Measurements from ENCODE around the gene SLC43A3.
"Not testable (repeated sequence)": the region's sequence is repeated elsewhere in the genome, so short reads cannot be mapped to it uniquely, and the experiment has no call there.

Gene SLC43A3

DNA sequence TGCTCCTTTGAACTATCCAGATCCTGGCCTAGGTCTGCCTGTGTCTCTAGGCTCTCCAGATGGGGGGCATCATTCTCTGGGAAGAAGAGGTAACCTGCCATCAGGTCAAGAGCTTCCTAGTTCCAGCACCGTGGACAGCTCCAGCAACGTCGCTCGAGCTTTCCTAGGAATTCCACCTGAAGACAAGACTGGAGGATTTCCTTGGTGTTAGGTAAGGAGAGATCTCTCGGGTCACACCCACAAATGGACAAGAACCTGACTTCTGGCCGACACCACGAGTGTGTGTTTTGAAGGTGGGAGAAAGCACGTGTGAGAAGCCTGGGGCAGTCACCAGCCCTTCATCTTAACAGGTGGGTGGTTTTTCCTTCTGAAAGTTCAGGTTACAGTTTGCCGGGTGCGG lies 47.2 kb downstream of the SLC43A3 start:
- DNase-seq (ENCODE audit: low spot score), result no peak

DNA sequence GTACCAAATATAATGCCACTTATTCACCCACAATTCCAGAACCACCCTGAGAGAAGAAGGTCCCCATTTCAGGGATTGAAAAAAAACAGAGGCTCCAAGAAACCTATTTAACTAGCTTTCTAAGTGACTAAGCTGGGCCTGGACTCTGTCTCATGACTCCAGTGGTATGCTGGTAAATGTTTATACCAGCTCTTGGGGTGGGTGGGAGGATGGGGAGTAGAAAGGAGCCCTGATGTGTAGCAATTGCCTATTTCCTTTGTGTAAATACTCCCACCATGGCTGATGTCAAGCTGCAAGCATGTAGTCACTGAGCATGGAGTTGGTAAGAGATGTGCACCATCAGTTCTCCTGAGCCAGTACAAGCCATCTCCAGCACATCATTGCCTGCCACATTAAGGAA lies 48.7 kb downstream of the SLC43A3 start:
- no peak for DNase-seq (ENCODE audit: low spot score)

- DNase-seq (ENCODE audit: low spot score), result no peak
Measured at GRCh38 chr11:57377107-57377506, 49.8 kb downstream of the SLC43A3 start.

DNA sequence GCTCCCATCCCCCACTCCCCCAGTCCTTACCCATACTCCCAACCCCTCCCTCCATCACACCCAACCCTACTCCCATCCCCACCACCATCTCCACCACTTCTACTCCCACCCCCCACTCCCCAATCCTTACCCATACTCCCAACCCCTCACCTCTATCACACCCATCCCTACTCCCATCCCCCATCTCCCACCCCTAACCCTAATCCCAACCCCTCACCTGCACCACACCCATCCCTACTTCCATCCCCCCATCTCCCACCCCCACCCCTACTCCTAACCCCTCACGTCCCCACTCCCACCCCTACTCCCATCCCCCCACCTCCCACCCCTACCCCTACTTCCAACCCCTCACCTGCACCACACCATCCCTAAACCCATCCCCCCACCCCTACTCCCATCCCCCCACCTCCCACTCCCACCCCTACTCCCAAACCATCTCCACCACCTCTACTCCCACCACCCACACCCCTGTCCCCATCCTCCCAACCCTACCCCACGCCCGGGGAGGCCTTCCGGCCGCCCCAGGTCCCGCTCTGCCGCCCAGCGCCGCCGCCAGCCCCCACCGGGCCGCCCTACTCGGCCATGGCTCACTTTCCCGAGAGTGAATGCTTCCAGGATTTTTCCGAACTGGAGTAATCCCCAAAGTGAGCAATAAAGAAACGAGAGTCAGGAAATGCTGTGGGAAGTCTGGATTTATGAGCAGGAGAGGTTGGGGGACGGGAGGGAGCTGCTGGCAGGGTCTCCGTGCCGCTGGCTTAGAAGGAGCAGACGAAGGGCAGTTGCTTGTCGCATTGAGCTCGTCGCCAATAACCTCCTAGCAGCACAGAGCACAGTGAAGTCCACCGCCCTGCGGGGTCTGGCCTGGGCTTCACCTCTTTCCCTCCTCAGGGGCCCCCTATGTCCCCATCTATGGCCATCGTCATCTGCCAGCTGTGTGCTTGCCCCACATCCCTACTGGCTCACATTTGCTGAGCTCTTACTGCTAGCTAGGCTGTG lies 50.5 kb downstream of the SLC43A3 start:
- DNase-seq (ENCODE audit: low spot score), result no peak

DNA sequence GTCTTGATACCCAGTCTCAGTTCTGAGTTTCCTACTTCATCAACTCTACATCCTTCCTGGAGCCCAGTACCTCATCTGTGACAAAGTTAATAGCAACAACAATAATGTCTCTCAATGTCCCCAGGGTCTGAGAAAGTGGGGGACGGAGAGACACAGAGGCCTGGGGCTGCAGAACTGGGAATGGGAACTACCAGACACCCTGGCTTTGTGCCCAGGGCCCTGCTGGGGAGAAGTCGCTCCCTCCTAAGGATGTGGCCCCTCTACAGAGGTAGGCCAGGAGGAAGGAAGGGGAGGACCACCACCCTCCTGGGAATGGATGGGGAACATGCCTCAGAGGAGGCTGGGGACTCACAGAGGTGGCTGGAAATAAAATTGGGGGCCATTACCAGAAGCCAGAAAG lies 51.4 kb downstream of the SLC43A3 start:
- no peak for DNase-seq (ENCODE audit: low spot score)

DNA sequence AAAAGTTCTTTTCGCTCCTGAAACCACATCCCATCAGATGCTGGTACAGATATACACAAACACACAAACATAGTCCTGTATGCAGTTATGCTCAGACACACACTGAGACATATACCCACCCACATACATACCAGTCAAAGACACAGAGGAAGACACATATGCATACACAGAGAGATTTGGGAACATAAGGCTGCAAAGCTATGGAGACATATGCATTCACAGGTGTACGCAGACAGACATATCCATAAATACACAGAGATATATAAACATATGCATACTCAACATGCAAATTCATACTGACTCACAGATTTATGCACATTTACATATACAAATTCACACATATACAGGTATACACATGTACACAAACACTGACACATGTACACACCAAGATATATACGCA lies 52.0 kb downstream of the SLC43A3 start:
- DNase-seq (ENCODE audit: low spot score), result no peak

DNA sequence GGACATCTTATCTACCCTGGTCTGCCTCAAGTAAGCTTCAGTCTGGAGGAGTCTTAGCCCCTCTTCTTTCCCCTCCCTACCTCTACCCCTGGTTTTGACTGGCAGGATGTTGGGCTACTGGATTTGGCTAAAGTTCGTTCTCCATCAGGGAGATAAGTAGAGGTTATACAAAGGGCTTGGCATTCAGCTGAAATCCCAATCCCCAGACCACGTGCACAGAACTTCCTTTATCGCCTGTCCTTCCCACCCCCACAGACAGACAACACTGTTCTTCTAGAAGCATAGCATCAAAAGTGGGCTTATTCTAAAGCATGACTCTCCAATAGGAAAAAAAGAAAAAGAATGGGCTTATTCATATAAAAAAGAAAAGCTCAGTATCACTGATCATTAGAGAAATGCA lies 53.8 kb downstream of the SLC43A3 start:
- no peak for DNase-seq (ENCODE audit: low spot score)

DNA sequence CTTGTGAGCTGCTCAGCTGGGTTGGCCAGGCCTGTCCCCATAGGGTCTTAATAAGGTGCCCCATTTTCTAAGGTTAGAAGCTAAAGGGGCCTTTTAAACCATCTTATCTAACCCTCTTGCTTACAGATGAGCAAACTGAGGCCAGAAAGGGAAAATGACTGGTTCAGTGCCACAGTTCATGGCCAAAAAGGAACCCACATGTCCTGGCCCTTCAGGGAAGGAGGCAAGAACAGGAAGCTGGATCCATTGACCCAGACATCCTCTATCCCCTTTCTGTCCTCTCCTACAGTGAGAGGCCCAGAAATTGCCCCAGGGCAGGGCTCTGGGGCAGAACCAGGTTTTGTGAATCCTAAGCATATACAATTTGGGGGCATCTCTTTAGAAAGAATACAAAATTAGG lies 56.0 kb downstream of the SLC43A3 start:
- no peak for DNase-seq (ENCODE audit: low spot score)

DNA sequence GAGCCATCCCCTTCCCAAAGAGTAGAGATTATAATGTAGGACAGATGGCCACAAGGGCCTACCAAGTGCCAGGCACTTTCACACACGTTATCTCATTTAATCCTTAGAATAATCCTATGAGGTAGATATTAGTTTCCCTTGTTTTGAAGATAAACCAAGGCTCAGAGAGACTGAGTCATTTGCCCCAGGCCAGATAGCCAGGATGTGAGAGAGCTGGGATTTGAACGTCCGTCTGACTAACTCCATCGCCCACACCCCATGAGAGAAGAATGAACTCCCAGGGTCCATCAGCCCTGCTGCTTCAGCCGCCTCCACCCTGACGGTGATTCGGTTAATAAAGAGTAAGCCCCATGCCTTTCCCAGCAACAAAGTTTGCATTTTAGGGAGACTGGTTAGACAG lies 56.7 kb downstream of the SLC43A3 start:
- no peak for DNase-seq (ENCODE audit: low spot score)

DNA sequence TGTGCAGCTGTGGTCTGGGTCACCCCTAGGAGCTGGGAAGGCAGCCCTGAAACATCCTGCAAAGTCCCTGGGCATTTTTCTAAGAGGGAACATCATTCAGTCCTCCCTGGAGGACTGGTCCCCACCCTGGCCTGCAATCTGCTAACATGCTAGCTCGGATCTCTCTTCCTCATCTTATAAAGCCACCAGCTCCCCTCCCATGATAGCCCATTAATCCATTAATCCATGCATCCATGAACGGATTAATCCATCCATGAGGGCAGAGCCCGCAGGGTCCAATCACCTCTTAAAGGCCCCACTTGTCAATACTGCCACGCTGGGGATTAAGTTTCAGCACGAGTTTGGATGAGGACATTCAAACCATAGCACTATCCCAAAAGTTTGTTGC lies 58.1 kb downstream of the SLC43A3 start:
- no peak for DNase-seq (ENCODE audit: low spot score)

DNA sequence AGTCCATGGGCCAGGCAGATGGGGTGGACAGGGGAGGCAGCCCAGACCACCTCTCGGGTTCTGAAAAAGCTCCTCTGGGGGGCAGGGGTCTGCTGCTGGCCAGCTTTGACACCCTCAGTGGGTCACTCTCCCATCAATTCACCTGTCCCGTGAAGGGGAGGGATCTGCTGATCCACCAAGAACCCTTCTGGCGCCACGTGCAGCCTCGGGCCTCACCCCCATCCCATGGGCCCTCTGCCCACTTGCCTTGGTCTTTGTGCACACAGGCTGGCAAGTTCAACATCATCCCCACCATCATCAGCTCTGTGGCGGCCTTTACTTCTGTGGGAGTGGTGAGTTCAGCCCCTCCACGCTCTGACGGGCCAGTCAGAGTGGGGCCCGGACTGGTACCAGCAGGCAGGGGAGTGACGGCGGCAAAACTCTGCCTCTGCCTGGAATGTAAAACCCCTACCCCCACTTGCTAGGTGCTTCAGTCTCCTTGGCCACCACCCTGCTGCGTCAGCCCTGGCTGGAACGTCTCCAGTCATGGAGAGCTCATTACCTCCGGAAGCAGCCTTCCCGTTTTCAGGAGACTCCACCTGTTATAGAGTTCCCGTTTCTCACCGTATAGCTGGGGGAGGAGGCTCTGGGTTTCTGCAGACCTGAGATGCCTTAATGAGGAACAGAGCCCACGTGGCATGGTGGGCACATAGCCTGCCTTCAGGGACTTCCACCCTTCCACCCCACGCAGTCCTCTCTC lies 58.6 kb downstream of the SLC43A3 start:
- no peak for DNase-seq (ENCODE audit: low spot score)

- DNase-seq (ENCODE audit: low spot score), result no peak
Measured at GRCh38 chr11:57364851-57365660, 61.9 kb downstream of the SLC43A3 start.

GRCh38 chr11:57363131-57364080 lies 63.5 kb downstream of the SLC43A3 start:
- DNase-seq (ENCODE audit: low spot score), result no peak

- DNase-seq (ENCODE audit: low spot score), result no peak
Measured at GRCh38 chr11:57361926-57362325, 65.0 kb downstream of the SLC43A3 start.

DNA sequence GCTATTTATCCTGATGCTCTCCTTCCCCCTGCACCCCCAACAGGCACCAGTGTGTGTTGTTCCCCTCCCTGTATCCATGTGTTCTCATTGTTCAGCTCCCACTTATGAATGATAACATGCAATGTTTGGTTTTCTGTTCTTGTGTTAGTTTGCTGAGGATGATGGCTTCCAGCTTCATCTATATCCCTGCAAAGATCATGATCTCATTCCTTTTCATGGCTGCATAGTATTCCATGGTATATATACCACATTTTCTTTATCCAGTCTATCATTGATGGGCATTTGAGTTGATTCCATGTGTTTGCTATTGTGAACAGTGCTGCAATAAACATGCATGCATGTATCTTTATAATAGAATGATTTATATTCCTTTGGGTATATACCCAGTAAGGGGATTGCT lies 65.5 kb downstream of the SLC43A3 start:
- DNase-seq (ENCODE audit: low spot score), result not testable (repeated sequence)

- DNase-seq (ENCODE audit: low spot score), result no peak
Measured at GRCh38 chr11:57360991-57361390, 65.9 kb downstream of the SLC43A3 start.

- DNase-seq (ENCODE audit: low spot score), result no peak
Measured at GRCh38 chr11:57359896-57360690, 66.8 kb downstream of the SLC43A3 start.

DNA sequence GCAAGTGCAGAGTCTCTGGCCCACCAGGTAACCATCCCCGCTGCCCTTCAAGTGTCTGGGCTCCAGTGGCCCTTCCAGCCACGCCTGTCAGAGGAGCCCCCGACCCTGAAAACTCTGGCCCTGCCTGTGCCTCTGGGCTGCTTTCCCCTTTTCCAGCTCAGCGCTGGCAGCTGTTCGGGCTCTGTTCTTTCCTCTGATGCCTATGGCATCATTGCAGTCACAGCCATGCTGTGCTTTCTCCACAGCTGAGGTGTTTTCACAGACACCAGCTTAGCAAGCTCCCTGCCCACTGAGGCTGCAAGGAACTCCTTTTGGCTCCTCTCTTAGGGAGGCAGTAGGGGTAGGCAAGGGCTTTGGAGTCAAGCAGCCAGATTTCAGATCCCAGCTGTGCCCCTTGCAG lies 67.5 kb downstream of the SLC43A3 start:
- no peak for DNase-seq (ENCODE audit: low spot score)

GRCh38 chr11:57358991-57359390 lies 67.9 kb downstream of the SLC43A3 start:
- no peak for DNase-seq (ENCODE audit: low spot score)

- no peak for DNase-seq (ENCODE audit: low spot score)
Measured at GRCh38 chr11:57358543-57358961, 68.4 kb downstream of the SLC43A3 start.
